Endodermal cell (in vitro differentiated cells): ENCODE measurements around the gene LRRC27. TPM values are rescaled to one million over a fixed set of nuclear protein-coding genes. Genes with fewer than 3 reads are reported as not detected.

Experiments
- DNase-seq: peaks from one replicate; pipeline ENCODE4 v3.0.0-alpha.2; 2017
- H3K27ac ChIP-seq: 2 replicates; pipeline ENCODE4 v1.5.1; 2013; ENCODE audit warnings: mild to moderate bottlenecking, low read depth, low read length, moderate library complexity
- H3K27me3 ChIP-seq: 2 replicates; pipeline ENCODE4 v1.6.1; 2013; ENCODE audit warnings: mild to moderate bottlenecking, low read length, moderate library complexity; ENCODE audit not compliant: insufficient read depth, control insufficient read depth, poor library complexity, severe bottlenecking
- H3K36me3 ChIP-seq: 2 replicates; pipeline ENCODE4 v1.7.0; 2013; ENCODE audit warnings: mild to moderate bottlenecking, low read length, moderate library complexity; ENCODE audit not compliant: control insufficient read depth, insufficient read depth
- H3K4me1 ChIP-seq: one replicate; pipeline ENCODE4 v1.7.0; 2013; ENCODE audit warnings: low read length; ENCODE audit not compliant: control insufficient read depth, insufficient read depth
- H3K4me3 ChIP-seq: 2 replicates; pipeline ENCODE4 v1.5.1; 2013; ENCODE audit warnings: mild to moderate bottlenecking, low read length, moderate library complexity
- H3K9ac ChIP-seq: 2 replicates; pipeline ENCODE4 v1.6.1; 2013; ENCODE audit warnings: mild to moderate bottlenecking, low read length, moderate library complexity; ENCODE audit not compliant: poor library complexity, severe bottlenecking; ENCODE audit errors: extremely low read depth
- H3K9me3 ChIP-seq: 2 replicates; pipeline ENCODE4 v1.6.1; 2013; ENCODE audit warnings: mild to moderate bottlenecking, low read length, moderate library complexity; ENCODE audit not compliant: control insufficient read depth
- H3K27ac Mint-ChIP-seq: 2 replicates; pipeline ENCODE4 v1.8.0; 2020; ENCODE audit warnings: mixed read lengths
- H3K27me3 Mint-ChIP-seq: 2 replicates; pipeline ENCODE4 v1.8.0; 2021; ENCODE audit warnings: mild to moderate bottlenecking, mixed read lengths; ENCODE audit not compliant: insufficient read depth
- H3K36me3 Mint-ChIP-seq: 2 replicates; pipeline ENCODE4 v1.8.0; 2020; ENCODE audit warnings: low read depth, mixed read lengths
- H3K4me1 Mint-ChIP-seq: 2 replicates; pipeline ENCODE4 v1.8.0; 2020; ENCODE audit warnings: mixed read lengths
- H3K4me3 Mint-ChIP-seq: 2 replicates; pipeline ENCODE4 v1.8.0; 2020; ENCODE audit warnings: mild to moderate bottlenecking, moderate library complexity, mixed read lengths
- H3K9me3 Mint-ChIP-seq: 2 replicates; pipeline ENCODE4 v1.8.0; 2020; ENCODE audit warnings: mild to moderate bottlenecking, mixed read lengths
- CTCF ChIP-seq: fragments of 200-600 bp; sonication (generic); conservative IDR thresholded peaks from 2 replicates; pipeline ENCODE4 v1.5.0; 2021; ENCODE audit warnings: antibody characterized with exemption, mild to moderate bottlenecking
- WGBS, 2 experiments: methylation state at CpG; one replicate each; pipeline versions ENCODE4 v1.1.5 to v1.1.7; 2013; ENCODE audit warnings: missing lambda C conversion rate in 2 of 2, mixed read lengths in 1 of 2; ENCODE audit not compliant: insufficient coverage in 1 of 2, insufficient read length in 1 of 2; 5-methylcytosine and 5-hydroxymethylcytosine counted together
- total RNA-seq, 2 donors: library from RNA; stranded (reverse); fragmentation: NEBNext Ultra II Directional in 1 of 2; extraction: Animal tissue kit (Norgen Biotek cat#: 25700) in 1 of 2; gene quantifications; 2 replicates in 1 of 2; 3 replicates in 1 of 2; pipeline ENCODE4 v1.2.1, GENCODE V29; 2021

The LRRC27 gene
- total RNA-seq, 2 donors from 2014 or later = 10.3 to 14.6 TPM

GRCh38 chr10:132392184-132392800 is 60.3 kb downstream of the LRRC27 start:
- Histone ChIP-seq H3K4me3 (no peak overlapping the region), H3K27me3 (no peaks in the 10 kb centered on the region), H3K36me3 (no peaks in the 10 kb centered on the region), H3K27ac (no peak overlapping the region), H3K4me1 (peaks cover 3% of the 10 kb centered on the region), H3K9me3 (no peaks in the 10 kb centered on the region), H3K9ac (no peak overlapping the region)
- Mint-ChIP-seq H3K4me1 (no peaks in the 10 kb centered on the region), H3K27me3 (no peaks in the 10 kb centered on the region), H3K27ac (no peak overlapping the region), H3K36me3 (no peaks in the 10 kb centered on the region), H3K4me3 (no peak overlapping the region), H3K9me3 (no peaks in the 10 kb centered on the region)
- TF ChIP-seq CTCF = no peak
- no peak for DNase-seq
- WGBS, 2 experiments = 78 to 100% methylated on average over 2 of the region's 2 CpGs

GRCh38 chr10:132392811-132393694 is 61.1 kb downstream of the LRRC27 start:
- Mint-ChIP-seq H3K9me3 (no peaks in the 10 kb centered on the region), H3K4me1 (peaks cover 2% of the 10 kb centered on the region), H3K27me3 (peaks cover 2% of the 10 kb centered on the region), H3K36me3 (no peaks in the 10 kb centered on the region), H3K27ac (no peak overlapping the region), H3K4me3 (no peak overlapping the region)
- Histone ChIP-seq H3K27ac (no peak overlapping the region), H3K4me1 (peaks cover 3% of the 10 kb centered on the region), H3K27me3 (no peaks in the 10 kb centered on the region), H3K36me3 (no peaks in the 10 kb centered on the region), H3K9ac (no peak overlapping the region), H3K9me3 (no peaks in the 10 kb centered on the region), H3K4me3 (no peak overlapping the region)
- 91 to 94% methylated on average over 10 to 12 of the region's 12 CpGs for WGBS, 2 experiments
- DNase-seq = no peak
- TF ChIP-seq CTCF = no peak

GRCh38 chr10:132393695-132394181 is 61.7 kb downstream of the LRRC27 start:
- Histone ChIP-seq H3K27ac (no peak overlapping the region), H3K9me3 (no peaks in the 10 kb centered on the region), H3K9ac (no peak overlapping the region), H3K4me3 (no peak overlapping the region), H3K27me3 (no peaks in the 10 kb centered on the region), H3K36me3 (no peaks in the 10 kb centered on the region), H3K4me1 (peaks cover 3% of the 10 kb centered on the region)
- Mint-ChIP-seq H3K27ac (no peak overlapping the region), H3K36me3 (no peaks in the 10 kb centered on the region), H3K27me3 (peaks cover 2% of the 10 kb centered on the region), H3K9me3 (no peaks in the 10 kb centered on the region), H3K4me1 (peaks cover 3% of the 10 kb centered on the region), H3K4me3 (no peak overlapping the region)
- no peak for TF ChIP-seq CTCF
- WGBS, 2 experiments = 94 to 96% methylated on average over 4 to 9 of the region's 9 CpGs
- DNase-seq = no peak
